ENCODE data around the gene SCARB2.

The SCARB2 gene

DNA sequence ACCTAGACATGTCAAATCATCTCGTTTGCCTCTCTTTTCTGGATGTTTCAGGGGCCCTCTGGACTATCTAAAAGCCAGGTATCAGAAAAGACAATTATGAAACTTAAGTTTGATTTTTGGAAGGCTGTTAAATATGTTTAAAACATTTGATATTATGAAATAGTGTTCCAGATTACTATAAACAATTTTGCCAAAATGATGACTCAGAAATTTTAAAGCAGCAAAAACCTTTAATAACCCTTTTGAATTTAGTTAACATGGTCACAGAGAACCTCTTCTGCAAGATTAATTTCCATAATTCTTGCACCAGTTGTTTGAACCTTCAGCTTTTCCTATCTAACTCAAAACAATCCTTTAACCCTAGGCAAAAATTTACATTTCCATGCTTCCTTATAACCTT, 19.1 kb upstream of the SCARB2 start:
- H3K4me3 ChIP-seq (ENCODE audit: low read length in 2 of 2), result no peak overlapping the region
- H3K9me3 ChIP-seq (ENCODE audit: control insufficient read depth in 2 of 2, low read length in 2 of 2), result no peaks in the 10 kb centered on the region
- H3K4me1 ChIP-seq (ENCODE audit: control insufficient read depth, insufficient read depth, low read length), result no peaks in the 10 kb centered on the region
- H3K36me3 ChIP-seq (ENCODE audit: control insufficient read depth in 2 of 2, insufficient read depth in 2 of 2, low read length in 2 of 2), result no peaks in the 10 kb centered on the region
- no peak overlapping the region for H3K9ac ChIP-seq (ENCODE audit: low read length in 2 of 2)
- H3K27me3 ChIP-seq (ENCODE audit: control insufficient read depth in 1 of 2, insufficient read depth in 2 of 2, low read length in 2 of 2), result no peaks in the 10 kb centered on the region
- H3K27ac ChIP-seq (ENCODE audit: low read length), result no peak overlapping the region

DNA sequence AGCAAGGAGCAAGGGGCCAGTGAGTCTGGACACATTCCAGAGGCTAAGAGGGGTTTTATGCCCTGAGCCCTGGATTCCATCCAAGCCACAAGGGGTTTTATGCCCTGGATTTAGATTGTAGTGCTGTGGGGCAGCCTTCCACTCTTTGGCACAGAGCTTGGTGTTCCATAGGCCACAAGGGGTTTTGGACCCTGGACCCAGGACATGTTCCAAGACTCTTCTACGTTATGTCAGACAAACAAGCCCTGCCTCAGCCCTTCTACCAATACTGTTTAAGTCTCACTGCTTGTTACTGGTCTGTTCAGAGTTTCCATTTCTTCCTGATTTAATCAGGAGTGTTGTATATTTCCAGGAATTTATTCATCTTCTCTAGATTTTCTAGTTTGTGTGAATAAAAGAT, 12.8 kb upstream of the SCARB2 start:
- Histone ChIP-seq H3K9me3 (ENCODE audit: control insufficient read depth in 2 of 2, low read length in 2 of 2) (no peaks in the 10 kb centered on the region), H3K36me3 (ENCODE audit: control insufficient read depth in 2 of 2, insufficient read depth in 2 of 2, low read length in 2 of 2) (no peaks in the 10 kb centered on the region), H3K4me3 (ENCODE audit: low read length in 2 of 2) (no peak overlapping the region), H3K4me1 (ENCODE audit: control insufficient read depth, insufficient read depth, low read length) (no peaks in the 10 kb centered on the region), H3K9ac (ENCODE audit: low read length in 2 of 2) (no peak overlapping the region), H3K27ac (ENCODE audit: low read length) (no peak overlapping the region), H3K27me3 (ENCODE audit: control insufficient read depth in 1 of 2, insufficient read depth in 2 of 2, low read length in 2 of 2) (no peaks in the 10 kb centered on the region)

DNA sequence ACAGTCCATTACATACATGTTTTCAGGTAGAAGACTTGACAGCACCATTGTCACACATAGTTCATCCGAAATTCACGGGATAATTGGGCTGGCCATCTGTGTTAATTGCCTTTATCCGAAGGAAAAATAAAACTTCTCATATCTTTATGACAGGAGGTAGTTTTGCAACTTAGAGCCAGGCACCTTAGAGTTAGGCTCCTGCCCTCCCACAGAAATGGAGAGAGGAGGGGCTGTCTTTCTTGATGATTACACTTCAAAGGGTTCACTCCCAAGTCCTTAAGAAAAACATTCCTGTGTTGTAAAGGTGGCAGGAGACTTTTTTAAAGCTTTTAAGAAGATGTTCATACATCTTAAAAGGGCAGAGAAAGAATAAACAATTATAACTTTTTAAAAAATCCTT, 10.5 kb upstream of the SCARB2 start:
- H3K27me3 ChIP-seq (ENCODE audit: control insufficient read depth in 1 of 2, insufficient read depth in 2 of 2, low read length in 2 of 2), result no peaks in the 10 kb centered on the region
- no peaks in the 10 kb centered on the region for H3K9me3 ChIP-seq (ENCODE audit: control insufficient read depth in 2 of 2, low read length in 2 of 2)
- no peak overlapping the region for H3K27ac ChIP-seq (ENCODE audit: low read length)

DNA sequence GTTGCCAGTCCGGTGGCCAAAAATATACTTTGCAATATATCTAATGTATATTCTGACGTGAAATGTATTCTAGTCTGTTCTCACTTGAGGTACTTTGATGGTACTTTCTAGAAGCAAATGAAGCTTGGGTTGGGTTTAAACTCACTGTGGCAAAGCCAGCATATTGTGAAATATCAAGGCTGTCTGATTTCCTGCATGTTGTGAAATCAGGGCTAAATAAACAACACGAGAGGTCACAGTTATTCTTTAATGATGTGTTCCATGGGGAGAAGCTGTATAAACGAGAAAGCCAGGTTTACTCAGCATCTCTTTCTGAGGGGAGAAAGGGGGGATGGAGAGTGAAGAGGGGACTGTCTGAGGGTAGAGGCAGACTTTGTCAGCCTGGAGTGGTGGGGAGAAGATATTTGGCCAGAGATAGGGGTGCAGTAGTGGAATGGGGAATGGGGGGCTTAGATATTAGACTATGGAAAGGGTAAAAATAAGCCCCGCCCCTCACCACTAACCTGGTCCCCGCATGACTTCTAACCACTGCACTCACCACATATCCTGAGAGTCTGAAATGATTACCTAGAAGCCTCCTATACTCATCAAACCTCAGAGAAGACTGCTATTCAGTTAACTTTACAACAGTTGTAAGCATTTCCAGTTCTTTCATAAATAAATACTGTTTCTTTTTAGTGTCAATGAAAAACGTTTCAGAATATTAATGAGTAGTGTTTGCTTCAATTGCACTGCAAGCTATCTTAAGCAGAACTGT, 5.9 kb upstream of the SCARB2 start:
- Histone ChIP-seq H3K27me3 (ENCODE audit: control insufficient read depth in 1 of 2, insufficient read depth in 2 of 2, low read length in 2 of 2) (no peaks in the 10 kb centered on the region), H3K36me3 (ENCODE audit: control insufficient read depth in 2 of 2, insufficient read depth in 2 of 2, low read length in 2 of 2) (no peaks in the 10 kb centered on the region), H3K27ac (ENCODE audit: low read length) (no peak overlapping the region), H3K4me3 (ENCODE audit: low read length in 2 of 2) (no peak overlapping the region), H3K4me1 (ENCODE audit: control insufficient read depth, insufficient read depth, low read length) (peaks cover 5% of the 10 kb centered on the region), H3K9me3 (ENCODE audit: control insufficient read depth in 2 of 2, low read length in 2 of 2) (no peaks in the 10 kb centered on the region), H3K9ac (ENCODE audit: low read length in 2 of 2) (no peak overlapping the region)

More for the DNA sequence above, 10.5 kb upstream of the SCARB2 start:
- H3K4me3 ChIP-seq (ENCODE audit: low read length in 2 of 2), result no peak overlapping the region
- H3K36me3 ChIP-seq (ENCODE audit: control insufficient read depth in 2 of 2, insufficient read depth in 2 of 2, low read length in 2 of 2), result no peaks in the 10 kb centered on the region
- H3K9ac ChIP-seq (ENCODE audit: low read length in 2 of 2), result no peak overlapping the region
- no peaks in the 10 kb centered on the region for H3K4me1 ChIP-seq (ENCODE audit: control insufficient read depth, insufficient read depth, low read length)

DNA sequence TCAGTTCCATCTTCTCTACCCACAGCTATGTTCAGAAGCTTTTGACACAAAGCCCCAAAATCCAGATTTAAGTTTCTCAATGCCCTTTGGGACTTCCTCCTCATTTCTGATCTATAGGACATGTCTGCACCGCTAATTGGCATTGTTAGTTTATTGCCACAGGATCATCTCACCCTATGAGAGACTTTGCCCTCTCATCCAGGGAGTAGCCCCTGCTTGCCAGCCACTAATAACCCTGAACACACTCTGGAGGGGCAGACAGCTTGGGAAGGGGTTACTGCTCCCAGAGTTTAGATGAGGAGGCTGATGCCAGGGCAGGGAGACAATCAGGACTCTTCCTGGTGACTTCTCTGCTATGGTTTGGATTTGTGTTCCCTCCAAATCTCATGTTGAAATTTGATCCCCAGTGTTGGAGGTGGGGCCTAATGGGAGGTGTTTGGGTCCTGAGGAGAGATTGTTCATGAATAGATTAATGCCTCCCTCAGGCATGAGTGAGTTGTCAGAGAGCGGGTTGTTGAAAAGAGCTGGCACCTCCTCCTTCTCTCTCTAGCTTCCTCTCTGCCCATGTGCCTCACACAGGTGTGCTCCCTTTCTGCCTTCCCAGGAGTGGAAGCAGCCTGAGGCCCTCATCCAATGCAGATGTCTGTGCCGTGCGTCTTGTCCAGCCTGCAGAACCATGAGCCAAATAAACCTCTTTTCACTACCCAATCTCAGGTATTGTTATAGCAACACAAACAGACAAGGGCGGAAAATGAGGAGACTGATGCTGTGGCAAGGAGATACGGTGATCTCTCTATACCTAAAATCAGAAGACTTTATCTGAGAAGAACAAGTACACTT, 3.6 kb upstream of the SCARB2 start:
- peaks cover 11% of the 10 kb centered on the region for H3K4me1 ChIP-seq (ENCODE audit: control insufficient read depth, insufficient read depth, low read length)
- no peak overlapping the region for H3K27ac ChIP-seq (ENCODE audit: low read length)
- H3K9me3 ChIP-seq (ENCODE audit: control insufficient read depth in 2 of 2, low read length in 2 of 2), result no peaks in the 10 kb centered on the region
- H3K4me3 ChIP-seq (ENCODE audit: low read length in 2 of 2), result no peak overlapping the region
- no peaks in the 10 kb centered on the region for H3K27me3 ChIP-seq (ENCODE audit: control insufficient read depth in 1 of 2, insufficient read depth in 2 of 2, low read length in 2 of 2)
- no peak overlapping the region for H3K9ac ChIP-seq (ENCODE audit: low read length in 2 of 2)
- H3K36me3 ChIP-seq (ENCODE audit: control insufficient read depth in 2 of 2, insufficient read depth in 2 of 2, low read length in 2 of 2), result no peaks in the 10 kb centered on the region

DNA sequence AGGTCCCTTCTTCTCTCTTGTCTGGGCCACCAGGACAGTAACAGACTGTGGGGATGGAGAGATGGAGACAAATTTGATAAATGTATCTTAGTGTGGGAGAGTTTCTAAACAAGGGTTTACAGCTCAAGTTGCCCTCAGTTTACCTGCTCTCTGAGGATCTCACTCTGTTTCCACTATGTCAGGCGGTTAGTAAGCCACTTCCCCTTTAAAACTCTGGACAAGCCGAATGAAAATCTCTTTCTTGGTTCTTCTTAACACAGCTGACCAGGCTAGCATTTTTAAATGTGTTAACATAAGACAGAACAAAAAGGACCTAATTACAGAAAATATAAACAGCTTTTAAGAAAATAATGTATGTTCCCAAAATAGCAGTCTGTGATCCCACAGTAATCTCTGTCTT, 2.9 kb upstream of the SCARB2 start:
- H3K36me3 ChIP-seq (ENCODE audit: control insufficient read depth in 2 of 2, insufficient read depth in 2 of 2, low read length in 2 of 2), result no peaks in the 10 kb centered on the region
- no peak overlapping the region for H3K4me3 ChIP-seq (ENCODE audit: low read length in 2 of 2)
- H3K27ac ChIP-seq (ENCODE audit: low read length), result no peak overlapping the region
- no peaks in the 10 kb centered on the region for H3K27me3 ChIP-seq (ENCODE audit: control insufficient read depth in 1 of 2, insufficient read depth in 2 of 2, low read length in 2 of 2)
- no peaks in the 10 kb centered on the region for H3K9me3 ChIP-seq (ENCODE audit: control insufficient read depth in 2 of 2, low read length in 2 of 2)
- H3K4me1 ChIP-seq (ENCODE audit: control insufficient read depth, insufficient read depth, low read length), result peaks cover 17% of the 10 kb centered on the region
- H3K9ac ChIP-seq (ENCODE audit: low read length in 2 of 2), result no peak overlapping the region

DNA sequence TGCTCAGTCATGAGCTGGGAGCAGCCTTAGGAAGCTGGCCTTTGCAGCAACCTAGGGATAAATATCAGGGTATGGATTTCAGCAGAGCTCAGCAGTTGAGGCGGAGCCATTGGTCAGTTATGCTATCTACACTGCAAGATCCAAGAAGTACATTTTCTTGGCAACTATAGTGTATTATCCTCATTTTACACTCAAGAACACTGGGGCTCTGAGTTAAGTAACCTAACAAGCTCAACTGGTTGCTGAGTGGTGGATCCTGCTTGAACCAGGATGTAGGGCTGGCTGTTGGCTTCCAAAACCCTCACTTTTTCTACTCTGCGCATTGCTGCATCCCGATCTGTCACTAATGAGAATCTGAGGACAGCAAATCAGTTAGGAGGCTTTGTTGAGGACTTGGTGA, 1.5 kb upstream of the SCARB2 start:
- Histone ChIP-seq H3K9ac (ENCODE audit: low read length in 2 of 2) (no peak overlapping the region), H3K4me1 (ENCODE audit: control insufficient read depth, insufficient read depth, low read length) (peaks cover 25% of the 10 kb centered on the region), H3K9me3 (ENCODE audit: control insufficient read depth in 2 of 2, low read length in 2 of 2) (no peaks in the 10 kb centered on the region), H3K27me3 (ENCODE audit: control insufficient read depth in 1 of 2, insufficient read depth in 2 of 2, low read length in 2 of 2) (no peaks in the 10 kb centered on the region), H3K4me3 (ENCODE audit: low read length in 2 of 2) (peak overlapping the region in 1 of 2 donors; percentile 96), H3K27ac (ENCODE audit: low read length) (peak overlapping the region; percentile 97), H3K36me3 (ENCODE audit: control insufficient read depth in 2 of 2, insufficient read depth in 2 of 2, low read length in 2 of 2) (no peaks in the 10 kb centered on the region)

DNA sequence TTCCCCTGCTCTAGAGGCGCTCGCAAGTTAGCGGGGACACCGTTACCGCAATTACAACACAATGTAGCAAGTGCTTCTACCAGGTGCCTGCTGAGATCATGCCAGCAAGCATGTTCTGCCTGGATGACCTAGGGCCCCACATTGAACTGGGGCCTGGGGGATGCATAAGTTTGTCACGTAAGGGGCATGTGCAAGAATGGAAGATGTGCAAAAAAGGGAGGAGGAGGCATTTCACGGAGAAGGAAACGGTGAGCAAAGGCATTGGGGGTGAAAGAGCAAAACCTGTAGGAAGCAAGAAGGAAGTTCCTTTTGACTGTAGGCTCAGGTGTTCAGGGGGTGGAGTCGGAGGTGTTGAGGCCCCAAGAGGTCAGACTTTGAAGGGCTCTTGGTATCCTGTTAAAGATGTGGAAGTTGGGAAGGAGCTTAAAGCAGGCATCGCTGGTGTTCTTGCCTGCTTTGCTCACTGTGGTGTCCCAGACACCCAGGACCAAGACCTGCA, 602 bp upstream of the SCARB2 start:
- no peaks in the 10 kb centered on the region for H3K9me3 ChIP-seq (ENCODE audit: control insufficient read depth in 2 of 2, low read length in 2 of 2)
- peak overlapping the region; percentile 92 to 96 for H3K4me3 ChIP-seq (ENCODE audit: low read length in 2 of 2)
- H3K27me3 ChIP-seq (ENCODE audit: control insufficient read depth in 1 of 2, insufficient read depth in 2 of 2, low read length in 2 of 2), result no peaks in the 10 kb centered on the region
- H3K9ac ChIP-seq (ENCODE audit: low read length in 2 of 2), result peak overlapping the region; percentile 92 to 100
- H3K27ac ChIP-seq (ENCODE audit: low read length), result peak overlapping the region; percentile 97
- peaks cover 0 to 2% of the 10 kb centered on the region in 2 donors for H3K36me3 ChIP-seq (ENCODE audit: control insufficient read depth in 2 of 2, insufficient read depth in 2 of 2, low read length in 2 of 2)
- H3K4me1 ChIP-seq (ENCODE audit: control insufficient read depth, insufficient read depth, low read length), result peaks cover 34% of the 10 kb centered on the region

DNA sequence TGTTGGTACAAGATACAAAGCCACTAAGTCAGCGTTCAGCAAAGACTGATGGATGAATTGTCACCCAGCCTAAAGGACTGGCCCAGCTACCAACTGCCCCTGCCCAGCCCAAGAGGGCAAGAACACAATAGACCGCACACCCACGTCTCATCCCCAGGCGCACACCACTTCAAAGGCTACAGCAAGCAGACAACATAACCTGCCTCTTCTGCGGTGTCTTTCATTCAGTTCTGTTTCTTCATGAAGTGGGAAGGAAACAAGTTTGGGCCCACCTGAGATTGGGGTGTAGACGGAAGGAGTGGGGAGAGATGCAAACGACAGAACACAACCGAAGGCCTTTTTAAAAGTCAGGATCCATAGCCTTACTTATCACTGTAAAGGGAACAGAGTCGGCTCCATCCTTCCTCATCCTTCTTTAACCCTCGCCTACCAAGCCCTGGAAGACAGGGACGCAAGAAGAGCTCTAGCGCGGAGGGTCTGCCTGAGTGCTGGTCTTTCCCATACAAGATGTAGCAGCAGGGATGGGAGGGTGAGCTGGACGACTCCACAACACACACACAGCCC, 691 bp downstream of the SCARB2 start:
- Histone ChIP-seq H3K27me3 (ENCODE audit: control insufficient read depth in 1 of 2, insufficient read depth in 2 of 2, low read length in 2 of 2) (no peaks in the 10 kb centered on the region), H3K9ac (ENCODE audit: low read length in 2 of 2) (peak overlapping the region; percentile 92 to 100), H3K36me3 (ENCODE audit: control insufficient read depth in 2 of 2, insufficient read depth in 2 of 2, low read length in 2 of 2) (peaks cover 0 to 2% of the 10 kb centered on the region in 2 donors), H3K4me1 (ENCODE audit: control insufficient read depth, insufficient read depth, low read length) (peaks cover 47% of the 10 kb centered on the region), H3K9me3 (ENCODE audit: control insufficient read depth in 2 of 2, low read length in 2 of 2) (no peaks in the 10 kb centered on the region), H3K4me3 (ENCODE audit: low read length in 2 of 2) (peak overlapping the region; percentile 92 to 96), H3K27ac (ENCODE audit: low read length) (peak overlapping the region; percentile 97)

DNA sequence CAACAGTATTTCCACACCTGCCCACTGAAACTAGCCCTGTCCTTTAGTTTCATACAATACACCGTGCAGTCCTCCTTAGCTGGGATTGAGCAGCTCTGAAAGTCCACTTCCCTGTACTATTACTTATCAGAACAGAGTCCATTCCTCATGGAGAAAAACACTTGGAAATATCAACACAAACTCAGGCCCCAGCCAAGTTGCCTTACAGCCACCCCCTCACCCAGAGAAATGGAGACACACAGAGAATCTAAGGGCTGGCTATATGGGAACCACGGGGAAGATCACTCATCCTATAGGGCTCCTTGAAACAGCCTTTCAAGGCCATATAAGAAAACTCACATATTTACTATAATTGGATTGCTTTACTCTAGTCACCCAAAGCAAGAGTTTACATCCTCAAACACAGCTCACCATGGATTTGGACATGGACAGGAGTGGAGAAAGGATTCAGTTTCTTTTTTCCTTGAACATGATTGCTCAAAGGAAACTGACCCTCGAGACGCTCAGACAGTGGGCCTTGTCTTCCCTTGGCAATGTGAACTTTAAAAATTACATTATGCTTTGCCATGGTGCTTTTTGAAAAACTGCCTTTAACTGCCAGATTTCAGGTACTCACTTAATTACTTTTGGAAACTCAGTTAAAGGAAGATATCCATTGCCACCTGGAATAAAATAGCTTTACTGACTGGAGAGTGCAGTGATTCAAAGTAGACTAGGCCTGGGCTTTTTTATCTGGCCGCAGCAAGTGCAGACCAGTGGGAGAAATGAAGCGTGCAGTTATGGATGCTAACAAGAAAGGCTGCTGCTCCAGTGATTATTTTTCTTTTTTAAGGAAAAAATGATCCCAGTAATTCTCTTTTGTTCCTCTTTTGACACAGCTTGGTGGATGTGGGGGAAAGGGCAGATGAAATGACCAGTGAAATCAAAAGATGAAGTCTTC, 1.6 kb downstream of the SCARB2 start:
- Histone ChIP-seq H3K9me3 (ENCODE audit: control insufficient read depth in 2 of 2, low read length in 2 of 2) (no peaks in the 10 kb centered on the region), H3K4me1 (ENCODE audit: control insufficient read depth, insufficient read depth, low read length) (peaks cover 48% of the 10 kb centered on the region), H3K4me3 (ENCODE audit: low read length in 2 of 2) (peak overlapping the region; percentile 92 to 96), H3K27ac (ENCODE audit: low read length) (peak overlapping the region; percentile 97), H3K9ac (ENCODE audit: low read length in 2 of 2) (peak overlapping the region; percentile 92 to 100), H3K27me3 (ENCODE audit: control insufficient read depth in 1 of 2, insufficient read depth in 2 of 2, low read length in 2 of 2) (no peaks in the 10 kb centered on the region), H3K36me3 (ENCODE audit: control insufficient read depth in 2 of 2, insufficient read depth in 2 of 2, low read length in 2 of 2) (peaks cover 0 to 2% of the 10 kb centered on the region in 2 donors)

Measured in stomach smooth muscle (tissue), 2 donors.